Osteocyte (in vitro differentiated cells): ENCODE results near the gene PTPN21. TPM values are rescaled to one million over a fixed set of nuclear protein-coding genes. Genes with fewer than 3 reads are reported as not detected.

ENCODE experiments used
- DNase-seq: peaks from one replicate; pipeline ENCODE4 v3.0.0; 2021; ENCODE audit warnings: mixed read lengths; ENCODE audit not compliant: unreplicated experiment; ENCODE audit errors: extremely low spot score
- H3K27ac Mint-ChIP-seq: one replicate; pipeline ENCODE4 v1.8.0; 2021; ENCODE audit warnings: mild to moderate bottlenecking, mixed read lengths; ENCODE audit not compliant: unreplicated experiment
- H3K27me3 Mint-ChIP-seq: one replicate; pipeline ENCODE4 v1.8.0; 2021; ENCODE audit warnings: mixed read lengths; ENCODE audit not compliant: unreplicated experiment
- H3K36me3 Mint-ChIP-seq: one replicate; pipeline ENCODE4 v1.8.0; 2021; ENCODE audit warnings: mixed read lengths; ENCODE audit not compliant: unreplicated experiment
- H3K4me1 Mint-ChIP-seq: one replicate; pipeline ENCODE4 v1.8.0; 2021; ENCODE audit warnings: mixed read lengths; ENCODE audit not compliant: unreplicated experiment
- H3K4me3 Mint-ChIP-seq: one replicate; pipeline ENCODE4 v1.8.0; 2021; ENCODE audit warnings: mild to moderate bottlenecking, moderate library complexity, mixed read lengths; ENCODE audit not compliant: unreplicated experiment
- H3K9me3 Mint-ChIP-seq: one replicate; pipeline ENCODE4 v1.8.0; 2021; ENCODE audit warnings: mixed read lengths; ENCODE audit not compliant: unreplicated experiment
- CTCF ChIP-seq: fragments of 200-600 bp; sonication (generic); IDR thresholded peaks from 2 replicates; pipeline ENCODE4 v1.5.0; 2021; ENCODE audit warnings: antibody characterized with exemption, mild to moderate bottlenecking, moderate library complexity
- total RNA-seq: library from RNA; stranded (reverse); gene quantifications from 2 replicates; pipeline ENCODE4 v1.2.1, GENCODE V29; 2021

Gene PTPN21
- total RNA-seq, 1 donor from 2014 or later: 30.0 TPM

GRCh38 chr14:88515499-88516221, 39.1 kb downstream of the PTPN21 start:
- no peak overlapping the region for H3K27ac Mint-ChIP-seq
- TF ChIP-seq CTCF: no peak
- peaks cover 15% of the 10 kb centered on the region for H3K4me1 Mint-ChIP-seq
- H3K27me3 Mint-ChIP-seq: no peaks in the 10 kb centered on the region
- H3K9me3 Mint-ChIP-seq: no peaks in the 10 kb centered on the region
- H3K36me3 Mint-ChIP-seq: peaks cover 19% of the 10 kb centered on the region
- H3K4me3 Mint-ChIP-seq: no peak overlapping the region
- no peak for DNase-seq

GRCh38 chr14:88507208-88507607, 47.6 kb downstream of the PTPN21 start:
- Mint-ChIP-seq H3K9me3 (no peaks in the 10 kb centered on the region), H3K36me3 (peaks cover 17% of the 10 kb centered on the region), H3K4me1 (no peaks in the 10 kb centered on the region), H3K4me3 (no peak overlapping the region), H3K27ac (no peak overlapping the region), H3K27me3 (no peaks in the 10 kb centered on the region)
- TF ChIP-seq CTCF: no peak
- no peak for DNase-seq

GRCh38 chr14:88505621-88506020, 49.2 kb downstream of the PTPN21 start:
- H3K9me3 Mint-ChIP-seq: no peaks in the 10 kb centered on the region
- no peak for DNase-seq
- H3K4me3 Mint-ChIP-seq: no peak overlapping the region
- no peak for TF ChIP-seq CTCF
- H3K27ac Mint-ChIP-seq: no peak overlapping the region
- peaks cover 26% of the 10 kb centered on the region for H3K36me3 Mint-ChIP-seq
- no peaks in the 10 kb centered on the region for H3K4me1 Mint-ChIP-seq
- H3K27me3 Mint-ChIP-seq: no peaks in the 10 kb centered on the region

- no peaks in the 10 kb centered on the region for H3K27me3 Mint-ChIP-seq
- no peak overlapping the region for H3K4me3 Mint-ChIP-seq
- peaks cover 28% of the 10 kb centered on the region for H3K36me3 Mint-ChIP-seq
- TF ChIP-seq CTCF: no peak
- H3K27ac Mint-ChIP-seq: no peak overlapping the region
- H3K9me3 Mint-ChIP-seq: no peaks in the 10 kb centered on the region
- H3K4me1 Mint-ChIP-seq: no peaks in the 10 kb centered on the region
- DNase-seq: no peak
Observed at GRCh38 chr14:88504602-88505001, 50.2 kb downstream of the PTPN21 start.

- Mint-ChIP-seq H3K27ac (no peak overlapping the region), H3K36me3 (peaks cover 35% of the 10 kb centered on the region), H3K27me3 (no peaks in the 10 kb centered on the region), H3K9me3 (no peaks in the 10 kb centered on the region), H3K4me3 (no peak overlapping the region), H3K4me1 (no peaks in the 10 kb centered on the region)
- TF ChIP-seq CTCF: no peak
- no peak for DNase-seq
Observed at GRCh38 chr14:88503754-88504406, 50.9 kb downstream of the PTPN21 start.
